HepG2 (cell line): ENCODE data around the gene HEXA. TPM values are rescaled to one million over a fixed set of nuclear protein-coding genes. Genes with fewer than 3 reads are reported as not detected.

Experiments used
- ATAC-seq: fragments of 200-7000 bp; cut with Tn5 transposase; 3 replicates; pipeline ENCODE4 v1.9.1; 2020; ENCODE audit warnings: mild to moderate bottlenecking, moderate library complexity
- BruUV-seq: library from RNA; stranded (reverse); fragments of 400-500 nt; replicated peaks from 2 replicates; lab custom pipeline; 2021; lab: Mats Ljungman, UMichigan
- CTCF ChIA-PET: fragments of 300-600 bp; formaldehyde crosslinking; extraction: SDS; loops from one replicate; lab custom pipeline; 2021; ENCODE audit warnings: low total read pairs, inconsistent platforms, low intra/inter-chr PET ratio; lab: Yijun Ruan, JAX
- POLR2A ChIA-PET: fragments of 350-600 bp; sonication (Branson Sonifier 250); formaldehyde crosslinking; loops from one replicate; lab custom pipeline; 2020; ENCODE audit warnings: antibody characterized with exemption, inconsistent platforms; lab: Yijun Ruan, JAX
- DNase-seq: peaks from one replicate; pipeline ENCODE4 v3.0.0-alpha.2; 2015; ENCODE audit warnings: low spot score
- FAIRE-seq: peaks from 3 replicates; lab custom pipeline; 2011; peaks lifted over from hg19 to GRCh38; lab: Jason Lieb, UNC
- H2AFZ ChIP-seq: one replicate; pipeline ENCODE4 v1.6.1; 2011; ENCODE audit warnings: low read length, inconsistent platforms
- H3K27ac ChIP-seq: fragments of 300-600 bp; 3 replicates; pipeline ENCODE4 v1.8.0; 2011; ENCODE audit warnings: mixed run types, mild to moderate bottlenecking, mixed read lengths, low read length, inconsistent platforms; ENCODE audit not compliant: insufficient read depth; ENCODE audit errors: extremely low read length
- H3K27me3 ChIP-seq, 2 experiments: fragments of 200-600 bp in 1 of 2; 2 replicates in 1 of 2; 3 replicates in 1 of 2; pipeline versions ENCODE4 v1.6.0 to v1.8.0; 2011; ENCODE audit warnings: low read length in 2 of 2, mild to moderate bottlenecking in 2 of 2, moderate library complexity in 2 of 2, inconsistent platforms in 1 of 2; ENCODE audit not compliant: insufficient read depth in 2 of 2, control insufficient read depth in 1 of 2
- H3K36me3 ChIP-seq, 2 experiments: fragments of 200-600 bp in 1 of 2; replicated peaks in 1 of 2; 2 replicates in 1 of 2; 3 replicates in 1 of 2; pipeline versions ENCODE4 v1.5.1 to v1.8.0; 2011; ENCODE audit warnings: low read length in 2 of 2, inconsistent platforms in 1 of 2; ENCODE audit not compliant: insufficient read depth in 2 of 2, control insufficient read depth in 1 of 2
- H3K4me1 ChIP-seq: 2 replicates; pipeline ENCODE4 v1.5.1; 2012; ENCODE audit warnings: low read length, inconsistent platforms; ENCODE audit not compliant: insufficient read depth
- H3K4me2 ChIP-seq: 2 replicates; pipeline ENCODE4 v1.6.0; 2011; ENCODE audit warnings: low read depth, low read length, inconsistent platforms
- H3K4me3 ChIP-seq, 3 experiments: fragments of 200-600 bp in 1 of 3; sonication (generic), shearing (Covaris generic) in 1 of 3; replicated peaks in 1 of 3; 2 replicates each; pipeline ENCODE4 v1.5.1; 2011 to 2016; ENCODE audit warnings: low read length in 3 of 3, inconsistent platforms in 2 of 3, low read depth in 2 of 3, mild to moderate bottlenecking in 2 of 3, control low read depth in 1 of 3, mixed read lengths in 1 of 3; ENCODE audit not compliant: insufficient read depth in 1 of 3
- H3K79me2 ChIP-seq: one replicate; pipeline ENCODE4 v1.6.1; 2011; ENCODE audit warnings: low read length, inconsistent platforms; ENCODE audit not compliant: insufficient read depth
- H3K9ac ChIP-seq: 2 replicates; pipeline ENCODE4 v1.6.0; 2011; ENCODE audit warnings: mild to moderate bottlenecking, low read depth, low read length, inconsistent platforms; ENCODE audit not compliant: insufficient read depth
- H3K9me3 ChIP-seq: 2 replicates; pipeline ENCODE4 v1.5.1; 2012; ENCODE audit warnings: mild to moderate bottlenecking, low read length
- H4K20me1 ChIP-seq: 2 replicates; pipeline ENCODE4 v1.6.0; 2011; ENCODE audit warnings: inconsistent platforms, mild to moderate bottlenecking, low read length, moderate library complexity; ENCODE audit not compliant: insufficient read depth
- LCORL ChIP-seq, 2 experiments: fragments of 450-650 bp in 1 of 2; sonication (generic) in 1 of 2; formaldehyde crosslinking in 1 of 2; IDR thresholded peaks; 2 replicates each; pipeline versions ENCODE4 v1.5.0 to v1.6.1; 2017 to 2020; ENCODE audit warnings: antibody characterized with exemption in 1 of 2, missing genetic modification reagents in 1 of 2
- RAD21 ChIP-seq: fragments of 450-650 bp; formaldehyde crosslinking; IDR thresholded peaks from 2 replicates; pipeline ENCODE4 v1.5.0; 2020; ENCODE audit warnings: mild to moderate bottlenecking
- SMC3 ChIP-seq: IDR thresholded peaks from 2 replicates; pipeline ENCODE4 v1.6.1; 2011; ENCODE audit warnings: low read length, improper control_type of control experiment
- STAG1 ChIP-seq: sonication (generic); formaldehyde crosslinking; IDR thresholded peaks from 2 replicates; pipeline ENCODE4 v1.4.0; 2020; ENCODE audit warnings: missing genetic modification reagents
- TBP ChIP-seq: sonication (generic); formaldehyde crosslinking; IDR thresholded peaks from 2 replicates; pipeline ENCODE4 v1.5.0; 2020; ENCODE audit warnings: missing genetic modification reagents
- WGBS: methylation state at CpG from one replicate; pipeline ENCODE4 v1.1.6; 2017; ENCODE audit warnings: low lambda C conversion rate; 5-methylcytosine and 5-hydroxymethylcytosine counted together
- in situ Hi-C: cut with HindIII; loops from 2 replicates; pipeline ENCODE4 v1.10.0; 2017; ENCODE audit warnings: low pct_unique_long_range_greater_than_20kb; ENCODE audit not compliant: extremely low pct_ligation_motif_present
- intact Hi-C: fragments of 100-400 bp; cut with micrococcal nuclease; formaldehyde crosslinking; loops from one replicate; pipeline ENCODE4 v1.10.0; 2022; ENCODE audit not compliant: unreplicated experiment
- polyA plus RNA-seq, 8 experiments: library from polyadenylated mRNA; depleted of rRNA in 3 of 8; stranded (reverse) in 7 of 8; unstranded in 1 of 8; fragments of >200 nt; fragmentation: Illumina TruSeq in 4 of 8; extraction: Trizol in 4 of 8; gene quantifications; 2 replicates each; pipeline versions ENCODE4 v1.2.1 to v1.2.3, GENCODE V29; 2011 to 2016; ENCODE audit warnings: low read depth in 4 of 8, missing spikeins in 1 of 8, mixed read lengths in 1 of 8; ENCODE audit not compliant: insufficient read depth in 1 of 8
- total RNA-seq, 5 experiments: library from RNA; depleted of rRNA; stranded (reverse); fragments of >200 nt; fragmentation: Illumina TruSeq; extraction: Trizol; gene quantifications; 2 replicates each; pipeline ENCODE4 v1.2.3, GENCODE V29; 2016; ENCODE audit warnings: low read depth in 1 of 5
- TF ChIP-seq, protein P1 (sequence below): sonication (generic); formaldehyde crosslinking; IDR thresholded peaks from 2 replicates; pipeline ENCODE4 v1.5.0; 2020; ENCODE audit warnings: mild to moderate bottlenecking, missing genetic modification reagents, moderate library complexity
- TF ChIP-seq, protein P2 (sequence below): sonication (generic); formaldehyde crosslinking; IDR thresholded peaks from 2 replicates; pipeline ENCODE4 v1.4.0; 2020; ENCODE audit warnings: missing genetic modification reagents

HEXA gene
- total and polyA plus RNA-seq, 2 of the 13 experiments (the other 11 are each of a cell fraction or from before 2014, with no cell fraction given) = 106 to 219 TPM

DNA sequence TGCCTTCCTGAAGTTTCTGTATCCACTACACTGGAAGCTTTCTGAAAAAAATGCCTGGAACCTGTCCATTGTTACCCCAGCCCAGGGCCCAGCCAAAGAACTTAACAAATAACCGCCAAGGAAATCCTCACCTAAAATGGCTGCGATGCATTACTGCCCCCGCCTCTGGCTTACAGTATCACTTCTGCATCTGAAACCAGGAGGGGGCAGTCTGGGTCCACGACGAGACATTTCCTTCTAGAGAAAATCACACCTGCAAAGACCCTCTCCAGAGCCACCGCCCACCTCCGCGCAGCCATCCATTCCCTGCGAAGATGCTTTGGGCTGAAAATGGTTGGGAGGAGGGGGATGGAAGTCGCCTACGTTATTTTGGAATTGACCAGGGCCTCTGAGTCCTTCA is 33.4 kb downstream of the HEXA start:
- ChIA-PET POLR2A (no interaction called here), CTCF (interaction anchor here (1.4 to 2.7 kb wide), 3 partner anchors 30 to 143 kb away, joined by 4 to 6 read pairs (median 5); no protein-coding TSS in a partner anchor)
- no TSS peak for BruUV-seq
- no peak overlapping the region for H3K4me3 ChIP-seq
- peak; percentile 63 for ATAC-seq
- H3K79me2 ChIP-seq = no peaks in the 10 kb centered on the region
- no peak overlapping the region for H3K27ac ChIP-seq
- in situ Hi-C loops = no loop called here
- no peak for FAIRE-seq
- WGBS = 89% methylated on average over 8 of the region's 11 CpGs
- H4K20me1 ChIP-seq = no peaks in the 10 kb centered on the region
- peaks cover 15 to 26% of the 10 kb centered on the region in 2 experiments for H3K36me3 ChIP-seq
- intact Hi-C loops = loop anchor here (10.0 kb wide), 1 partner anchor 192 kb away; no protein-coding TSS in a partner anchor
- no peak overlapping the region for H2AFZ ChIP-seq
- no peaks in the 10 kb centered on the region for H3K27me3 ChIP-seq
- DNase-seq = peak; percentile 33
- no peak overlapping the region for H3K9ac ChIP-seq
- H3K4me2 ChIP-seq = no peak overlapping the region
- peak; percentile 36; the same call in 1 of the 2 replicates for TF ChIP-seq SMC3
- TF ChIP-seq TBP = no peak
- TF ChIP-seq, protein P1, sequence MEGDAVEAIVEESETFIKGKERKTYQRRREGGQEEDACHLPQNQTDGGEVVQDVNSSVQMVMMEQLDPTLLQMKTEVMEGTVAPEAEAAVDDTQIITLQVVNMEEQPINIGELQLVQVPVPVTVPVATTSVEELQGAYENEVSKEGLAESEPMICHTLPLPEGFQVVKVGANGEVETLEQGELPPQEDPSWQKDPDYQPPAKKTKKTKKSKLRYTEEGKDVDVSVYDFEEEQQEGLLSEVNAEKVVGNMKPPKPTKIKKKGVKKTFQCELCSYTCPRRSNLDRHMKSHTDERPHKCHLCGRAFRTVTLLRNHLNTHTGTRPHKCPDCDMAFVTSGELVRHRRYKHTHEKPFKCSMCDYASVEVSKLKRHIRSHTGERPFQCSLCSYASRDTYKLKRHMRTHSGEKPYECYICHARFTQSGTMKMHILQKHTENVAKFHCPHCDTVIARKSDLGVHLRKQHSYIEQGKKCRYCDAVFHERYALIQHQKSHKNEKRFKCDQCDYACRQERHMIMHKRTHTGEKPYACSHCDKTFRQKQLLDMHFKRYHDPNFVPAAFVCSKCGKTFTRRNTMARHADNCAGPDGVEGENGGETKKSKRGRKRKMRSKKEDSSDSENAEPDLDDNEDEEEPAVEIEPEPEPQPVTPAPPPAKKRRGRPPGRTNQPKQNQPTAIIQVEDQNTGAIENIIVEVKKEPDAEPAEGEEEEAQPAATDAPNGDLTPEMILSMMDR (CRISPR knock-in tag) = peak; percentile 68
- TF ChIP-seq, protein P2, sequence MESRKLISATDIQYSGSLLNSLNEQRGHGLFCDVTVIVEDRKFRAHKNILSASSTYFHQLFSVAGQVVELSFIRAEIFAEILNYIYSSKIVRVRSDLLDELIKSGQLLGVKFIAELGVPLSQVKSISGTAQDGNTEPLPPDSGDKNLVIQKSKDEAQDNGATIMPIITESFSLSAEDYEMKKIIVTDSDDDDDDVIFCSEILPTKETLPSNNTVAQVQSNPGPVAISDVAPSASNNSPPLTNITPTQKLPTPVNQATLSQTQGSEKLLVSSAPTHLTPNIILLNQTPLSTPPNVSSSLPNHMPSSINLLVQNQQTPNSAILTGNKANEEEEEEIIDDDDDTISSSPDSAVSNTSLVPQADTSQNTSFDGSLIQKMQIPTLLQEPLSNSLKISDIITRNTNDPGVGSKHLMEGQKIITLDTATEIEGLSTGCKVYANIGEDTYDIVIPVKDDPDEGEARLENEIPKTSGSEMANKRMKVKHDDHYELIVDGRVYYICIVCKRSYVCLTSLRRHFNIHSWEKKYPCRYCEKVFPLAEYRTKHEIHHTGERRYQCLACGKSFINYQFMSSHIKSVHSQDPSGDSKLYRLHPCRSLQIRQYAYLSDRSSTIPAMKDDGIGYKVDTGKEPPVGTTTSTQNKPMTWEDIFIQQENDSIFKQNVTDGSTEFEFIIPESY (CRISPR knock-in tag) = peak; percentile 67
- TF ChIP-seq LCORL (IDR thresholded peaks at IDR 0.05) = no peak
- TF ChIP-seq LCORL (CRISPR knock-in tag; IDR thresholded peaks at IDR 0.05) = no peak
- TF ChIP-seq STAG1 (CRISPR knock-in tag) = peak; percentile 79
- TF ChIP-seq RAD21 (CRISPR knock-in tag) = peak; percentile 47; the same call in 1 of the 2 replicates
- TF ChIP-seq, all 625 proteins: peak for 5
- Histone ChIP-seq H3K9me3 (no peaks in the 10 kb centered on the region), H3K4me1 (peaks cover 9% of the 10 kb centered on the region; the same call in 1 of the 2 replicates)
